Prostate gland (tissue), 2 donors: ENCODE data around the gene GPR18. TPM values are rescaled to one million over a fixed set of nuclear protein-coding genes. Genes with fewer than 3 reads are reported as not detected.

Experiments used
- DNase-seq: peaks from one replicate; pipeline ENCODE4 v3.0.0-alpha.2; 2019; ENCODE audit warnings: low spot score
- H3K27ac ChIP-seq, 2 donors: fragments of 200-600 bp; sonication (generic); 2 replicates each; pipeline ENCODE4 v1.5.1; 2017 to 2019
- H3K27me3 ChIP-seq: fragments of 200-600 bp; sonication (generic); replicated peaks from 2 replicates; pipeline ENCODE4 v1.5.1; 2019; ENCODE audit not compliant: insufficient read depth
- H3K36me3 ChIP-seq, 2 donors: fragments of 200-600 bp; sonication (generic); 1 replicate in 1 of 2; 2 replicates in 1 of 2; pipeline versions ENCODE4 v1.5.1 to v1.8.1; 2017 to 2019
- H3K4me1 ChIP-seq: fragments of 200-600 bp; sonication (generic); replicated peaks from 2 replicates; pipeline ENCODE4 v1.5.1; 2019
- H3K4me3 ChIP-seq, 2 donors: fragments of 200-600 bp; sonication (generic); 2 replicates each; pipeline ENCODE4 v1.5.1; 2017 to 2019
- H3K9me3 ChIP-seq: fragments of 200-600 bp; sonication (generic); 2 replicates; pipeline ENCODE4 v1.5.1; 2017
- POLR2A ChIP-seq: fragments of 450-650 bp; IDR thresholded peaks from one replicate; pipeline ENCODE4 v1.6.1; 2016; ENCODE audit warnings: antibody characterized with exemption, mild to moderate bottlenecking
- POLR2AphosphoS5 ChIP-seq: sonication (generic); formaldehyde crosslinking; IDR thresholded peaks from one replicate; pipeline ENCODE4 v1.6.1; 2017; ENCODE audit warnings: antibody characterized with exemption
- WGBS: methylation state at CpG from one replicate; pipeline ENCODE4 v1.1.5; 2018; 5-methylcytosine and 5-hydroxymethylcytosine counted together
- intact Hi-C: fragments of 100-400 bp; cut with DNase I; formaldehyde crosslinking; loops from one replicate; pipeline ENCODE4 v1.14.2; 2022
- small RNA-seq, 2 donors: library from RNA; depleted of rRNA; stranded (forward); fragments of <200 nt; gene quantifications; one replicate each; pipeline ENCODE3, GENCODE V24; 2016
- total RNA-seq, 2 donors: library from RNA; depleted of rRNA; stranded (reverse); fragments of >200 nt; gene quantifications; one replicate each; pipeline ENCODE4 v1.1.0, GENCODE V29; 2016
- TF ChIP-seq, protein P1 (sequence below), 4 experiments: fragments of 200-600 bp in 2 of 4; fragments of 450-650 bp in 2 of 4; sonication (generic) in 2 of 4; IDR thresholded peaks; 1 replicate in 3 of 4; 2 replicates in 1 of 4; pipeline ENCODE4 v1.5.1; 2016 to 2019; ENCODE audit warnings: antibody characterized with exemption in 4 of 4, mild to moderate bottlenecking in 2 of 4, moderate library complexity in 2 of 4

GPR18 gene
- total RNA-seq, 2 donors from 2014 or later = 1.4 TPM; not detected in 1

DNA sequence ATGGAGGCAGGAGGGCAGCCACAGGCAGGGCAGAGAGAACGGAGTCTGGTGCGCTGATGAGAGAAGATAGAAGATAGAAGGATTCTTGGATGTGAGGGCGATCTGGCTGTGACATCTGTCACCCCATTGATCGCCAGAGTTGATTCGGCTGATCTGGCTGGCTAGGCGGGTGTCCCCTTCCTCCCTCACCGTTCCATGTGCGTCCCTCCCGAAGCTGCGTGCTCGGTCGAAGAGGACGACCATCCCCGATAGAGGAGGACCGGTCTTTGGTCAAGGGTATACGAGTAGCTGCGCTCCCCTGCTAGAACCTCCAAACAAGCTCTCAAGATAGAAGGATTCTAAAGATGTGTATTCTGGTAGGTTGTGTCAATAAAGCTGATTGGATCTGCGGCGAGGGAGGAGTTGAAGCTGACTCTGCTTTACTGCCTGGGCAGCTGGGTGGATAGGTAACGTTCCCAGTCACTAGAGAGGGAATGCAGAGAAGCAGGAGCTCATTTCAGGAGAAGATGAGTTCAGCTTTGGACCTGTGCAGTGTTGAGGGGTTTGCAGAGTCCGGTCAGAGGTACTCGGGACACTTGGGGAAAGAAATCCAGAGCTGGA lies 52.5 kb downstream of the GPR18 start:
- DNase-seq = no peak
- Histone ChIP-seq H3K36me3 (no peaks in the 10 kb centered on the region), H3K4me3 (no peak overlapping the region), H3K9me3 (no peaks in the 10 kb centered on the region), H3K27ac (no peak overlapping the region), H3K4me1 (peaks cover 8% of the 10 kb centered on the region), H3K27me3 (no peaks in the 10 kb centered on the region)
- WGBS = 86% methylated on average over 22 of the region's 22 CpGs
- TF ChIP-seq, protein P1, sequence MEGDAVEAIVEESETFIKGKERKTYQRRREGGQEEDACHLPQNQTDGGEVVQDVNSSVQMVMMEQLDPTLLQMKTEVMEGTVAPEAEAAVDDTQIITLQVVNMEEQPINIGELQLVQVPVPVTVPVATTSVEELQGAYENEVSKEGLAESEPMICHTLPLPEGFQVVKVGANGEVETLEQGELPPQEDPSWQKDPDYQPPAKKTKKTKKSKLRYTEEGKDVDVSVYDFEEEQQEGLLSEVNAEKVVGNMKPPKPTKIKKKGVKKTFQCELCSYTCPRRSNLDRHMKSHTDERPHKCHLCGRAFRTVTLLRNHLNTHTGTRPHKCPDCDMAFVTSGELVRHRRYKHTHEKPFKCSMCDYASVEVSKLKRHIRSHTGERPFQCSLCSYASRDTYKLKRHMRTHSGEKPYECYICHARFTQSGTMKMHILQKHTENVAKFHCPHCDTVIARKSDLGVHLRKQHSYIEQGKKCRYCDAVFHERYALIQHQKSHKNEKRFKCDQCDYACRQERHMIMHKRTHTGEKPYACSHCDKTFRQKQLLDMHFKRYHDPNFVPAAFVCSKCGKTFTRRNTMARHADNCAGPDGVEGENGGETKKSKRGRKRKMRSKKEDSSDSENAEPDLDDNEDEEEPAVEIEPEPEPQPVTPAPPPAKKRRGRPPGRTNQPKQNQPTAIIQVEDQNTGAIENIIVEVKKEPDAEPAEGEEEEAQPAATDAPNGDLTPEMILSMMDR (IDR thresholded peaks at IDR 0.05) = no peak
- TF ChIP-seq POLR2A (no peak), POLR2AphosphoS5 (no peak)
- intact Hi-C loops = no loop called here

Small RNA genes lying within 50 kb of the gene (small RNA-seq; reads per million reads assigned to genes)
- 0 to 0.19 reads per million in 2 donors for gene RN7SKP9

Other genes with a start within 250 kb of the GPR18 start
- 10 to 100 TPM; 60.7 to 86.9 TPM for gene UBAC2, start 57.5 kb downstream of the GPR18 start, total RNA-seq
- gene GPR183, start 49.0 kb upstream of the GPR18 start, total RNA-seq = 1 to 10 TPM; 2.6 to 3.8 TPM
- gene TM9SF2, start 243.1 kb upstream of the GPR18 start, total RNA-seq = 100 to 1,000 TPM; 136 to 175 TPM